HG02798 (cell line): Measurements from ENCODE around the gene DACH1.

Experiments used
- ATAC-seq: cut with Tn5 transposase; IDR thresholded peaks from one replicate; pipeline ENCODE4 v1.9.1; 2021; ENCODE audit warnings: mild to moderate bottlenecking; ENCODE audit not compliant: unreplicated experiment, poor library complexity

Gene DACH1

DNA sequence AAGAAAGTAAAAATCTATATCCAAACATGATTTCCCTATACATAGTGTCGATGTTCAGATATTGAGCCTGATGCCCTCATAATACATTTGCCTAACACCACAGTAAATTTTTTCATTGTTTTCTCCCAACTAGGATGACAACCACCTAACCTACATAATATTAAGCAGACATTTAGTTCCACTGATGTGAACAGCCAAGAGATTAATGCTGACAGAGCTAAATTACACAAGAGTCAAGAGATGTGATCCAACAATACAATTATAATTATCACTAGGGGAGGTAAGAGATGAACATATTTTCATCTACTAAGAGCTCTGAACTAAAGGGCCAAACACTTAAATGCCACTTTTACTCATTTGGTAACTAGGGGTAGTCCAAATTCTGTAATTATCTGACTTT, 145.9 kb downstream of the DACH1 start:
- no peak for ATAC-seq

DNA sequence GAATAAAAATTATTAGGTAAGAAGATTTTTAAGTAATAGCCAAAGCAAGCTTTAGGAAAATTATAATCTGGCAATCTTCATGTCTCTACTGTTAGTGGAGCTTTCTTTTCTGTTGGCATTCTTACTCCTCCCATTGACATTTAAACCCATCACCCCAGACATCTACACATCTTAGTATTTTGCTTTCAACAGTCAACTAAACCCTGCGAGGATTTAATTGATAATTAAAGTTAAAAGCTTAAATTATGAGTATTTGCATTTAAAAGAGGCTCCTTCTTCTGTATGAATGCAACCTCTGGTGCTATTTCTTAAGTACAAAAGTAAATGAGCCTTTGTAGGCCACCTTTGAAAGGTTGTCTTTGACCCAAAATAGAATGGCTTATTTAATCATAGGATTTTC, 148.1 kb downstream of the DACH1 start:
- ATAC-seq, result no peak

DNA sequence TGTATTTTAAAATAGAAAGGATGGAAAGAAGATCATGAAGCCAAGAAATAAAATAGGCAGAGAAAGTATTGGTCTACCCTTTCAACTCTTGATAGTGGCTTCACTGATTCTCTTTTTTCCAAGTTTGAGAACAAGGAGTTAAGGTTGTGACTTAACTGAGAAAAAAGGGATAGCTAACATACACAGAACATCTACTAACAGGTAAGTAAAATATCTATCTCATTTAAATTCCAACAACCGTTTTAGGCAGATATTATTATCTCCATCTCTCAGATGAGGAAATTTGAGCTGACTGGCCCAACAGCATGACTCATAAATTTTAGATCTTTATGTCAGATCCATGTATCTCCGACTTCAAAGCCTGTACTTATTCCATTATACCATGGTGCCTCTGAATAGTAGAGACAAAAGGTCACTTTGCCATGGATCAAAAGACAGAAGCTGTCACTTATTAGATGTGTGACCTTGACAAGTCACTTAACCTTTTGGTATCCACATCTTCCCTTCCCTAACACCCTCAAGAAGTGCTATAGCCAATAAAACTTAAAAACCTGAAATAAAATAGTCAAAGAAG, 152.1 kb downstream of the DACH1 start:
- ATAC-seq, result no peak

DNA sequence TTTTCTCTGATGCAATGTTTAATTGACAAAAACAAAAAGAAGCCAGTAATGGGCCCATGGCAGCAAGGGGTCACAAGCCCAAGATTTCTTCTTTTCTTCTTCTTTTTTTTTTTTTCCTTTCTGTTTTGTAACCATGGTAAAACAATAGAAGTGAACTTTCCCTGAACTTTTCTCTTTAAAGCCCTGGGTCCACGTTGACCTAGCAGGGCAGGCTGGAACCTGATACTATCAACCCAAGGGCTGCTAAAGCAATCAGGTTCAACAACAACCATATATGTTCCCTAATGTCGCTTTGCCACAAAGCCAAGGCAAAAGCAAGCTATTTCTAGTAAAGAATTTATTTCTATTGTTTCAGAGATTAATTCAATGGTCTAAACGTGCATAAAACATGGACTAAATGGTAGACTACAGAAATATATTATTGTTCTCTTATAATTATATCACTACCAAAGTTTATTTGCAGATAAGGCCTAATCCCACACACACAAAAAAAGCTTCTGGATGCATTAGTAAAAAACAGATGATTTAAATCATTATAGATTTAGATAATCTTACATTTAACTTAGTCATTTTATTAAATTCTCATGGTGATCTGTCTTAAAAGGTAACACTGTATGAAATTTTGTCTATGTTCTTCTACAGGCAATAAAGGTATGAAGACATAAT, 153.9 kb downstream of the DACH1 start:
- ATAC-seq, result no peak

DNA sequence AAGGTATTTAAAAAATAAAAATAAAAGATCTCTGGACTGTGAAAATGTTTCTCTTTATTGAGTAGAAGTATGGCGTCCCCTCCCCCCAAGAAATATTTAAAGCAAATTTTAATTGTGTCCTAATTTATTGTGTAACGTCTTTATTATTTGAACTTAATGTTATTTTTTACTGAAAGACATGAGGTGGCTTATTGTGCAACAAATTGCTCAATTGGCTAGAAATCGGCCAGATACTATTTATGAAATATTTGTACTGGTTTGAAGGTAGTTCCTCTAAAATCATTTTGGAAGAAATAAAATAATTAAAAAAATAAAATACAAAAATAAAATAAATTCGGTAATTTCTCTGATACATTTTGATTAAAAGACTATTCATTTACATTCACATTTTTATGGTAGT, 162.3 kb downstream of the DACH1 start:
- no peak for ATAC-seq

DNA sequence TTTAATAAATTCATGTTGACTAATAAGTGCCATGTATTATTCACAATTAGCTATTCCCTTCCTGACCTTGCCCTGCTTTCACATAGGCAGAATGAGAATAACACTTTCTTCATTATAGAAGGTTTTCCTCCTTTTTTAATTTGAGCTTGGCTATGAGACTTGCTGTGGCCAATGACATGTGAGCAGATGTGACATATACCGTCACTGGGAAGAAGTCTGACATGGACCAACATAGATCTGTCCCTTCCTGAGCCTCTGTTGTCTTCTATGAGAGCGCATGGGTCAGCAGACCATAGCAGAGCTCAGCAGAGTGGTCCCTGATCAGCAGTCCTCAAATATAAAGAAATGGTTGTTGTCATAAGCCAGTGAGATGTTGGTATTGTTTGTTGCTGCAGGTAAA, 163.9 kb downstream of the DACH1 start:
- ATAC-seq, result no peak

DNA sequence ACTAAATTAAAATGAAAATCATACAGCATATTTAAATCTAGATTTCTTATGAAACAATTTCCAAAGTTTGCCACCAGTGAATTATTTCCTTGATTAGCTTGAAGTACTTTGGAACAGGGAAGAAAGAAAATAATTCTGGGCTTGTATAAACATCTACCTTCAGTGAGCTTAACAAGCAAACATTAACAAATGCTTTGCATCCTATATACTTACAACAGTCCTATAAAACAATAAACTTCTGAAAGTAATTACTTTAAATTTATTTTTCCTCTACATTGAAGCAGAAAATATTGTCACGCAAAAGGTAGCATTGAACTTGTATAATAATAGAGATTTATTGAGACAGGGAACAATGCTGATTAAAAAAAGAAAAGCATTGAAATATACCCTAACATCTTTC, 164.8 kb downstream of the DACH1 start:
- no peak for ATAC-seq

DNA sequence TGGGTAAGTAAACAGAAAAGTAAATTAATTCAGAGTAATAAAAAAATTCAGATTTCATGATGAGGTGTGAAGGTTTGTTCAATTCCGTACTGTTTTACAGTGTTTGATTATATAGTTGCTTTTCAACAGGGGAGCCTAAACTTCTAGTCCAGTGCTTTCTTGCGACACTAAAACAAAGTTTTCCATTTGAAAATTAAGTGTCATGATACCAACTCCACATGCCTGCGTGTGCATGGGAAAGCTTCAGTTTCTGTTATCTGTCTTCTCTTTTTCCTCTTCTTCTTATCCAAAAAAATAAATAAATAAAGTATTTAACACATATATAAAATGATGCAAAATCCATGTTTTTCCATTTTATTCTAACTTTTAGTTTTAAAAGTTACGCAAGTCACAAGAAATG, 165.3 kb downstream of the DACH1 start:
- ATAC-seq, result no peak

DNA sequence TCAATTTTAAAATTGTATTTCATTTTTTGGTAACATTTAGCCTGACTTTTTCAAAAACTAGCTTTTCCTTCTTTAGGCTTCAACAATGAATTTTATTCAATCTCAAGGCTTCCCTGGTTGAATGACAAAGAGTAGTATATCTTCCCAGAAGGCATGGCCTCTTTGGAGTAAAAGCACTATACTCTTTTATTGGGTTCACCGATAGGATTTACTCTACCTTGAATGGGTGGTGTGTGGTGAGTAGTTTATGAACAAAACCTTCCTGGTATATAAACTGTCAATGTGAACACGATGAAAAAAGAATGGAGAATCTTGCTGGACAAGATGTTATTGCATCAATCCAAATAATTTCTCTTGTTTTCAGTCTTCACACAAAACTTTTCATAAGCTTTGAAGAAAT, 167.7 kb downstream of the DACH1 start:
- ATAC-seq, result no peak

DNA sequence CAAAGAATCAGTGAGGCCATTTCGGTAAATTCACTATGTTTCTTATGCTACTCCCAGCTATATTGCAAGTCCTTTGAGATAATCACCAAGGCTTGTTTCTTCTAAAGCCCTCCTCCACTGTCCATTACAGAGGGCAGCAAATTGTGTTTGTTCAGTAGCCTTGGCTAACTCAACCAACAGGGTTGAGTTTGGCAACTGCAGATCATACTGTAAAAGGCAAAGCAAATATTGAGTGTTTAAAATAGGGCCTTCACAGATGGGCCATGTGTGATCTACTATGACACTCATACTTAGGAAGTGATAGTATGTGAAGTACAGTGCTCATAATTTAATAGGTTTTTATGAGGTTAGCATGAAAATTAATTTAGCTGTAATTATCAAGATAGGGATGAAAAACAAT, 171.3 kb downstream of the DACH1 start:
- no peak for ATAC-seq

DNA sequence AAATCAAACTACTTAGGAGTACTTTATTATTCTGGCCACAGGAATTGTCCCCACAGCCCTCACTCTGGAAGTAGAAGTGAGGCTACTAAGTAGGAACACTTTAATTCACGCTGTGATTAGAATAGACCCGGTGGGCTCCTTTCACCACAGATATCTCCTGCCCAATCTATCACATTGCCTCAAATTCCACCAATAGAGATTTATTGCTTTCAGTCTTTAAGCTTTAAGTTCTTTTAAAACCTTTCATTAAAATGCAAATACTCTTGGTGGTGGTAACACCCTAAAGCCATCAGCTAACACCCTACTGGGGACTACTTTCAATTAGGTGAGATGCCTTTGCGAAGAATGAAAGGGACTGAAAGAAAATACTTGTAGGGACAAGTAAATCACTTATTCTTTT, 181.9 kb downstream of the DACH1 start:
- no peak for ATAC-seq

DNA sequence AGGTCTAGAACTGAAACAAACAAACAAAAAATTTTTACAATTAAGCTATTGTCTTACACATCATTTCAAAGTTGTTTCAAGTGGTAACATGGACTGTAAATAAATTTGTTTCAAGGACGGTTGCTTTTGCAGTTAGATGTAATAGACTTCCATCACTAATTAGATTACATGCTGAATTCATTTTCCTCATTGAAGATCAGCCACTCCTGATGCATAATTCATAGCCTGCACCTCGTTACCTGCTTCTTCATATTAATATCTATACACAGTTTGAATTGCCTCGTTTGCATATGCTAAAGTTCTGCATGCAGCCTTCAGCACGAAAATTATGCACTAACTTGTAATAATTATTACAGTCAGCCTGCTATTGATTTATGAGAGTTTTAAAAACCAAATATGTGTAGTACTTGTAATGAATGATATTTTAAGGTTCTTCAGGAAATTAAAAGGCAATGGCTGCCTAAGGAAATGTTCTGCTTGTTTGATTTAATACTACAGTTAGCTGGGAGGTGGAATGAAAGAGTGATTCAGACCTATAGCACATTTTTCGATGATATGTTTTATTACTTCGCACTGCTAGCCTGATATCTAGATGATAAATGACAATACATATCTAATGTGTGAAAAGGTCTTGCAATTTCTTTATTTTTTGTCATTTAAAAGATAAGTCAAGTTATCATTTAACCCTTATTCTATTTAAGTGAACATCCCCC, 184.9 kb downstream of the DACH1 start:
- ATAC-seq, result no peak

DNA sequence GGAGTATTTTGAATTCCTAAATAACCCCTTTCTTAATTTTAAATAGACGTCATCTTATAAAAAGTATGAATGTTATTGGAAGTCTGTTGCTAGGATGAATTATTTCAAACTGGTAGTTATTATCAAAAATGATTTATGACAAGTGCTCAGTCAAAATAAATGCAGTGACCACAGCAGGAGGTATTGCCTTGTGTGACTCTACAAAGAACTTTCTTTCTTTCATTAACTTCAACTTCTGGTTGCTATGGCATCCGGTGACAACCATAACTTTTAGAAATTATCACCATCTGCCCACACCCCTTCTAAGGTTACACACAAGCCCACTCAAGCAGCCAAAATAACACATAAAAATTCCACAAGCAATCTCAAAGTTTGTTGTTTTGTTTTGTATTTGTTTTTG, 189.9 kb downstream of the DACH1 start:
- ATAC-seq, result no peak

DNA sequence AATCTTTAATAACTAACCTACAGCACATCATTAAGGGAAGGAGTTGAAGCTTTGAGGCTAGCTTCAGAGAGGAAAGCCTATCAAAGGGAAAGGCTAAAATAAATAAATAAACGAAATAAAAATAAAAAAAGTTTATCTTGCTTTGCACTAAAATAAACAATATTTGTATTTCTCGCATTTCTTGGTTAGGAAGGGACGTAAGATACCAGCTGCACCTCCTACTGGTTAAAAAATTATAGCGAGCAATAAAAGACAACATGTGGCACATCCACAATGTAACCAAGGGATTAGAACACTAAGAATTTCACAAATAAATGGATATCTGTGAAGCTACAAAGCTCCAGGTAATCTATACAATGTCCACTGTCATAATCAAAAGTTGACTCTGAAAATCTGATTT, 194.5 kb downstream of the DACH1 start:
- no peak for ATAC-seq

DNA sequence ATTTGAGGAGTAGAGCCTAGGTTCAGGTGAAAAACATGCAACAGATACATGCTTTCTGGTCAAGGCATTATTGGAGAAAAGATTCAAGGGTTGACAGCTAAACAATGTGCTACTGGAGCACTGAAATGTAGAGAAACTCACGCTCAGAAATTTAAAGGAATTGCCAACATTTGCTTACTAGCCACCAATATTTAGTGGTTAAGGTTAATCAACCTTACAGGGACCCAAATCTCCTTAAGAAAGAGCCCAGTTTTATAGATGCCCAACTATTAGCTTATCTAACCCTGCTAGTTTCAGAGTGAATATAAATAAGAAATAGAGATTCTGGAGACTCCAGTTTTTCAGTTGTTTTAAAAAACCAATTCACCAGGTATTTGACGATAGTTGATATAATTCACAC, 203.6 kb downstream of the DACH1 start:
- ATAC-seq, result no peak

DNA sequence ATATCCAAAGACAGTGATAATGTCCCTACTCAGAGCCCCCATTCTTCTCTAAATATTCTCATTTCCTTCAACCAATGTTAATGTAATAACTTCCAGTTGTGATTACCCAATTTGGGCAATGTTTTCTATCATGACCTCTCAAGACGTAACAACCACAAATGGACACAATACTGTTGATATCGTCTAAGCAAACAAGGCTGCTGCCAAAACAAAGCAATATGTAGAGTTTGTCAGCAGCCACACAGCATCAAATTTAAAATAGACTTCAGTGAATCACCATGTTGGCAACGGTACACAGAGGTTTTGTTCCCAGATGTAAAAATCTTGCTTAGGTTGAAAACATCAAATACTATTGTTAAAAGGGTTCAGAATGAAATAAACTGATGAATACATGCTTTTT, 205.1 kb downstream of the DACH1 start:
- ATAC-seq, result no peak

DNA sequence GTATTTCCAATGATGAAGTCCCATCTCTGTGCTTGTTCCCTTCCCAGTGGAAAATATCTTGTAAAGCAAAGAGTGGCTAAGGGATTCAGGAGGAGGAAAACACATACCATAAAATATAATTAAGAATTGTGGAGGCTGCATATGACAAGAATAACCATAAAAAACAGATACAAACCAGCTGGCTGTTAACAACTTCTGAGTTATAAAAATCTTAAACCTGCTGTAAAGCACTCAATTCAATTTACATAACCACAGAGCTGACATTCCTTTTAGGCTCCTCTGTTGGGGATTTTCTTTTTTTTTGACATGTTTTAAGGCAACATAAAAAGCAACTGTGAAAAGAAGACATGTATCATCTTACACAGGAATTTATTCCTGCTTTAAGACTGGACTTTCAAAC, 207.6 kb downstream of the DACH1 start:
- ATAC-seq, result no peak

DNA sequence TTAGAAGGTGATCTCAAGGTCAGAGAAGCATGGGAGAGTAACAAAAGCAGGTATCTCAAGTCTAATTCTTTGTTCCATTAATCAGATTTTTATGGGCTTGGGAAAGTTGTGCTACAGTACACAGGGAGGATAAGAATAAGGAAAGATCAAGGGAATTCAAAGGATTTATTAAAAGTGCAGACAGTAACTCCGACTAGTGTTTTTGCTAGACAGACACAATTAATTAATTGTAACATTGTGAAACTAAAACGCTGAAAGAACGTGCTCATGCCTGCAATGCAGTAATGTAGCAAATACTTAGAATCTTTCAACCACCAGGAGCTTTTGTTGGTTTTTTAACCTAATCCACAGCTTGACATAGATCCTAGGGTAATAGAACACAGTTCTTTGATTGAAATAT, 221.5 kb downstream of the DACH1 start:
- no peak for ATAC-seq

DNA sequence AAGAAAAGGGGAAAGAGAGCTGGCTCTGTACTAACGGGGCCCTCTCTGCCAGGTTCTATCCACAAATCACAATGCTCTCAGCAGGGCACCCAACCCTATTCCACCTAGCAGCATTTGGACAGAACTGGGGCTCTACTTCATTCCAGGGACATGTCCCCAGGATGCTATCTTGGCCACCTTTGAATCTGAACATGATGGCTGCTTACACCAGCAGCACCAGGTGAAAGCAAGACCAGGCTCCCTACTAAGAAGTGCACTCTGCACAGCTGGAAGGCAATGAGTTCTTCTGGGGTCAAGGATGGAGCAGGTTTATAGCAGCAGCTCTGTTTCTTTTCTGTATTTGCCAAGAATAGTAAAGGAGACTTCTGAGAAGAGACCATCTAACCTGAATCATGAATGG, 222.4 kb downstream of the DACH1 start:
- no peak for ATAC-seq

DNA sequence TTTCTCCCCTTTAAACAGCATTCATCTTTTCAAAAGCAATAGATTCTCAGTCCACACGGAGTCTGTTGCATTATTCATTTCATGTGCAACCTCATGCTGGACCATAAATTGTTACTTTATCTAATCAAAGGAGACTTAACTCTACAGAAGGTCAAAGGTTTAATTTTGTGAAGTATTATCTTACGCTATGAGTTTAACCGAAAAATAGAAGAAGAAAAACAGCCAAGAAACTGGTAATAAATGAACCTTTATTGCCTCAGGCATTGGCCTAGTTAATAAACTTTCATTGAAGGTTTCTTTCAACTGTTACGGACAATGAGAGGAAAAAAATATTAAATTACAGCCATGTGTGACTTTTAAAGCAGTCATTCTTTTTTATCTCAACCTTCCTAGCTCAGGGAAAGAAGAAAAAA, 223.6 kb downstream of the DACH1 start:
- ATAC-seq, result no peak

DNA sequence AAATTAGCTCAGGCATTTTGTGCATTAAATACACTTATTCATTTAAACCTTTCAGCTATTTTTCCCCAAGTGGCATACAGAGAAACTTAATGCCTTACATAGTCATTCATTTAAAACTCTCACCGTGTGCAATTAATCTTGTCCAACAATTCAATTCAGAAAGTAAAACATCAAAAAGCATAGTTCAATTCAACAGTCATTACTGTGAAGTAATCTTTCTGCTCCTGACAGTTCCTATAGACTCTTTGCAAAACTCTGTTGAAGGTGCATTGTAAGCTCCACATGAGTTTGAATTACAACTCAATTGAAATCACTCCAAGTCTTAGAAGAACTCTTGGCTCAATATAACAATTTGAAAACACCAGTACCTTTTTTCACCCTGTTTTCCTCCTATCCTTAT, 228.3 kb downstream of the DACH1 start:
- ATAC-seq, result no peak
